ENCODE data around the gene HNRNPU. TPM values are rescaled to one million over a fixed set of nuclear protein-coding genes. Genes with fewer than 3 reads are reported as not detected.

HNRNPU gene
- total RNA-seq, 1 donor from 2014 or later: 165 TPM

GRCh38 chr1:244821134-244821533 lies 43.2 kb downstream of the HNRNPU start:
- intact Hi-C loops (cut with DNase I): no loop called here
- no peak for DNase-seq (ENCODE audit: missing footprints)
- no peak for ATAC-seq

- intact Hi-C loops (cut with DNase I): no loop called here
- DNase-seq (ENCODE audit: missing footprints) (no peak), ATAC-seq (no peak)
Measured at GRCh38 chr1:244820131-244820530, 44.2 kb downstream of the HNRNPU start.

- DNase-seq (ENCODE audit: missing footprints): no peak
- intact Hi-C loops (cut with DNase I): no loop called here
- no peak for ATAC-seq
Measured at GRCh38 chr1:244817415-244817894, 46.9 kb downstream of the HNRNPU start.

GRCh38 chr1:244815600-244816099 lies 48.7 kb downstream of the HNRNPU start:
- intact Hi-C loops (cut with DNase I): no loop called here
- DNase-seq (ENCODE audit: missing footprints) (no peak), ATAC-seq (no peak)

- no peak for ATAC-seq
- DNase-seq (ENCODE audit: missing footprints): no peak
- intact Hi-C loops (cut with DNase I): no loop called here
Measured at GRCh38 chr1:244813327-244813726, 51.0 kb downstream of the HNRNPU start.

- intact Hi-C loops (cut with DNase I): no loop called here
- ATAC-seq (no peak), DNase-seq (ENCODE audit: missing footprints) (no peak)
Measured at GRCh38 chr1:244810221-244810620, 54.1 kb downstream of the HNRNPU start.

GRCh38 chr1:244807138-244807537 lies 57.2 kb downstream of the HNRNPU start:
- ATAC-seq (no peak), DNase-seq (ENCODE audit: missing footprints) (no peak)
- intact Hi-C loops (cut with DNase I): no loop called here

- intact Hi-C loops (cut with DNase I): no loop called here
- ATAC-seq (no peak), DNase-seq (ENCODE audit: missing footprints) (no peak)
Measured at GRCh38 chr1:244804841-244805240, 59.5 kb downstream of the HNRNPU start.

GRCh38 chr1:244802556-244803239 lies 61.6 kb downstream of the HNRNPU start:
- ATAC-seq: no peak
- intact Hi-C loops (cut with DNase I): no loop called here

GRCh38 chr1:244802041-244802440 lies 62.3 kb downstream of the HNRNPU start:
- intact Hi-C loops (cut with DNase I): no loop called here
- DNase-seq (ENCODE audit: missing footprints) (no peak), ATAC-seq (no peak)

More at GRCh38 chr1:244802556-244803239, 61.6 kb downstream of the HNRNPU start:
- DNase-seq (ENCODE audit: missing footprints): no peak

- intact Hi-C loops (cut with DNase I): loop anchor here (2.0 kb wide), 1 partner anchor 242 kb away; no protein-coding TSS in a partner anchor
- peak; percentile 39 for ATAC-seq
- DNase-seq (ENCODE audit: missing footprints): no peak
Measured at GRCh38 chr1:244801246-244801645, 63.1 kb downstream of the HNRNPU start.

GRCh38 chr1:244800821-244801220 lies 63.5 kb downstream of the HNRNPU start:
- intact Hi-C loops (cut with DNase I): loop anchor here (2.0 kb wide), 1 partner anchor 242 kb away; no protein-coding TSS in a partner anchor

More at GRCh38 chr1:244800821-244801220, 63.5 kb downstream of the HNRNPU start:
- DNase-seq (ENCODE audit: missing footprints) (no peak), ATAC-seq (no peak)

Other genes with a start within 250 kb of the HNRNPU start
- 21.2 TPM for gene DESI2, start 211.4 kb downstream of the HNRNPU start, total RNA-seq
- gene COX20, start 28.9 kb downstream of the HNRNPU start, total RNA-seq: 58.4 TPM

Measured in Right ventricle myocardium inferior (tissue), 1 donor.